ENCODE results near the gene EPS15. TPM values are rescaled to one million over a fixed set of nuclear protein-coding genes. Genes with fewer than 3 reads are reported as not detected.

EPS15 gene
- total and polyA plus RNA-seq, 7 donors, result 16.4 to 131 (median 72.4) TPM

- no peaks in the 10 kb centered on the region for H3K9me3 ChIP-seq
- peak overlapping the region; percentile 56 to 95 (median 92) for H3K27ac ChIP-seq
- TF ChIP-seq POLR2A (IDR thresholded peaks at IDR 0.05), result no peak
- no peak for TF ChIP-seq CTCF (IDR thresholded peaks at IDR 0.05)
- no peak for TF ChIP-seq EP300 (IDR thresholded peaks at IDR 0.05)
- no peak for TF ChIP-seq POLR2AphosphoS5 (IDR thresholded peaks at IDR 0.05)
- 59 to 70% methylated on average over 5 of the region's 5 CpGs for WGBS, 2 donors
- intact Hi-C loops (cut with DNase I), result loop anchor here (5.0 to 10.0 kb wide), 4 partner anchors 93 to 541 kb away; partner anchors contain the start of genes CDKN2C, OSBPL9 and RNF11
- peaks cover 3 to 71% (median 46%) of the 10 kb centered on the region in 4 donors for H3K4me1 ChIP-seq
- no peaks in the 10 kb centered on the region for H3K36me3 ChIP-seq
- H3K4me3 ChIP-seq, result peak overlapping the region in 3 of 4 donors; percentile 8 to 89 (median 26)
- no peak for DNase-seq
- H3K27me3 ChIP-seq, result no peaks in the 10 kb centered on the region
Measured at GRCh38 chr1:51515312-51515960, 3.6 kb downstream of the EPS15 start.

- Histone ChIP-seq H3K36me3 (no peaks in the 10 kb centered on the region), H3K27ac (peak overlapping the region; percentile 56 to 95 (median 92)), H3K4me3 (peak overlapping the region in 3 of 4 donors; percentile 8 to 26 (median 17)), H3K27me3 (no peaks in the 10 kb centered on the region), H3K9me3 (no peaks in the 10 kb centered on the region), H3K4me1 (peaks cover 3 to 78% (median 53%) of the 10 kb centered on the region in 4 donors)
- no peak for DNase-seq
- TF ChIP-seq EP300 (IDR thresholded peaks at IDR 0.05) (no peak), POLR2A (IDR thresholded peaks at IDR 0.05) (no peak), POLR2AphosphoS5 (IDR thresholded peaks at IDR 0.05) (no peak), CTCF (IDR thresholded peaks at IDR 0.05) (no peak)
- 29 to 30% methylated on average over 2 of the region's 2 CpGs for WGBS, 2 donors
- intact Hi-C loops (cut with DNase I), result loop anchor here (5.0 to 10.0 kb wide), 4 partner anchors 92 to 540 kb away; partner anchors contain the start of genes CDKN2C, OSBPL9 and RNF11
Measured at GRCh38 chr1:51514733-51515132, 4.3 kb downstream of the EPS15 start.

GRCh38 chr1:51512606-51513005, 6.5 kb downstream of the EPS15 start:
- WGBS, 2 donors, result 89% methylated on average over 1 of the region's 1 CpG
- H3K4me3 ChIP-seq, result no peak overlapping the region
- peak overlapping the region in 1 of 4 donors; percentile 91 for H3K27ac ChIP-seq
- no peak for DNase-seq
- H3K27me3 ChIP-seq, result no peaks in the 10 kb centered on the region
- TF ChIP-seq POLR2A (IDR thresholded peaks at IDR 0.05) (no peak), EP300 (IDR thresholded peaks at IDR 0.05) (no peak), CTCF (IDR thresholded peaks at IDR 0.05) (no peak), POLR2AphosphoS5 (IDR thresholded peaks at IDR 0.05) (no peak)
- peaks cover 0 to 94% (median 66%) of the 10 kb centered on the region in 4 donors for H3K4me1 ChIP-seq
- no peaks in the 10 kb centered on the region for H3K36me3 ChIP-seq
- intact Hi-C loops (cut with DNase I), result loop anchor here (10.0 kb wide), 1 partner anchor 538 kb away; the partner anchor contains the start of gene CDKN2C
- H3K9me3 ChIP-seq, result no peaks in the 10 kb centered on the region

GRCh38 chr1:51512120-51512519, 6.9 kb downstream of the EPS15 start:
- intact Hi-C loops (cut with DNase I), result loop anchor here (10.0 kb wide), 1 partner anchor 537 kb away; the partner anchor contains the start of gene CDKN2C
- H3K27ac ChIP-seq, result no peak overlapping the region
- no peaks in the 10 kb centered on the region for H3K36me3 ChIP-seq

More at GRCh38 chr1:51512120-51512519, 6.9 kb downstream of the EPS15 start:
- no peak for TF ChIP-seq POLR2AphosphoS5 (IDR thresholded peaks at IDR 0.05)
- TF ChIP-seq EP300 (IDR thresholded peaks at IDR 0.05), result no peak
- no peak for TF ChIP-seq POLR2A (IDR thresholded peaks at IDR 0.05)
- no peak for TF ChIP-seq CTCF (IDR thresholded peaks at IDR 0.05)
- Histone ChIP-seq H3K4me3 (no peak overlapping the region), H3K9me3 (no peaks in the 10 kb centered on the region), H3K4me1 (peaks cover 0 to 94% (median 67%) of the 10 kb centered on the region in 4 donors), H3K27me3 (no peaks in the 10 kb centered on the region)
- no peak for DNase-seq
